ENCODE results near the gene DGKD. TPM values are rescaled to one million over a fixed set of nuclear protein-coding genes. Genes with fewer than 3 reads are reported as not detected.

The DGKD gene
- total and polyA plus RNA-seq, 4 donors: 26.0 to 75.0 (median 43.8) TPM

DNA sequence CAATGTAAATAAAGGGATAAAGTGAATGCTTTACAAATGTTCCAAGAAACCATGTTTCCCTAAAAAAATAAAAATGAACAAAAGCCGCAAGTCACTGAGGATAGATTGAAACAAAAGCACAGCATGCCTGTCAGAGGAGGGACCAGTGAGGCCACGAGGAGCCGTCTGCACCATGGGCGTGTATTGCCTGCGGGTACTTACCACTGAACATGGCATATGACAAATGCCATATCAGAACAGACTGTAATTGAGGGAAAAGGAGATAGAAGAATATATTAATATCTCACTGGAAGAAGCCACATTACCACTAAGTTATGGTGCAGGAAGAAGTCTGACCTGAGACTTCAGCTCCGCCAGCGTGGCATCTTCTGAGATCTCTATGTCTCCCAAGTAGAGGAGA, 136.5 kb downstream of the DGKD start:
- 100% methylated on average over 3 of the region's 7 CpGs for WGBS (ENCODE audit: insufficient coverage)
- no peak overlapping the region for H3K27ac ChIP-seq (ENCODE audit: low read depth, low read length)
- H3K4me1 ChIP-seq (ENCODE audit: control insufficient read depth, insufficient read depth, low read length): peaks cover 3% of the 10 kb centered on the region
- no peak overlapping the region for H3K4me3 ChIP-seq (ENCODE audit: low read depth, low read length)
- H3K27me3 ChIP-seq (ENCODE audit: control insufficient read depth, insufficient read depth, low read length): no peaks in the 10 kb centered on the region
- peaks cover 22% of the 10 kb centered on the region for H3K36me3 ChIP-seq (ENCODE audit: control insufficient read depth, insufficient read depth, low read length)
- H3K9me3 ChIP-seq (ENCODE audit: control insufficient read depth, insufficient read depth, low read length): no peaks in the 10 kb centered on the region
- DNase-seq (ENCODE audit: low read depth in 4 of 6, low spot score in 6 of 6): no peak

- H3K4me1 ChIP-seq (ENCODE audit: control insufficient read depth, insufficient read depth, low read length): peaks cover 3% of the 10 kb centered on the region
- DNase-seq (ENCODE audit: low read depth in 4 of 6, low spot score in 6 of 6): no peak
- no peaks in the 10 kb centered on the region for H3K9me3 ChIP-seq (ENCODE audit: control insufficient read depth, insufficient read depth, low read length)
- H3K36me3 ChIP-seq (ENCODE audit: control insufficient read depth, insufficient read depth, low read length): peaks cover 17% of the 10 kb centered on the region
- no CpG with 5 or more reads among the region's 3 CpGs for WGBS (ENCODE audit: insufficient coverage)
- H3K27me3 ChIP-seq (ENCODE audit: control insufficient read depth, insufficient read depth, low read length): no peaks in the 10 kb centered on the region
- no peak overlapping the region for H3K4me3 ChIP-seq (ENCODE audit: low read depth, low read length)
- H3K27ac ChIP-seq (ENCODE audit: low read depth, low read length): no peak overlapping the region
These were observed 137.0 kb downstream of the DGKD start for GRCh38 chr2:233491326-233491725.

- Histone ChIP-seq H3K27me3 (ENCODE audit: control insufficient read depth, insufficient read depth, low read length) (no peaks in the 10 kb centered on the region), H3K27ac (ENCODE audit: low read depth, low read length) (no peak overlapping the region), H3K36me3 (ENCODE audit: control insufficient read depth, insufficient read depth, low read length) (peaks cover 11% of the 10 kb centered on the region), H3K4me3 (ENCODE audit: low read depth, low read length) (no peak overlapping the region), H3K9me3 (ENCODE audit: control insufficient read depth, insufficient read depth, low read length) (no peaks in the 10 kb centered on the region), H3K4me1 (ENCODE audit: control insufficient read depth, insufficient read depth, low read length) (peaks cover 3% of the 10 kb centered on the region)
- no peak for DNase-seq (ENCODE audit: low read depth in 4 of 6, low spot score in 6 of 6)
- no CpG with 5 or more reads among the region's 4 CpGs for WGBS (ENCODE audit: insufficient coverage)
These were observed 137.8 kb downstream of the DGKD start for GRCh38 chr2:233492078-233492477.

- Histone ChIP-seq H3K27me3 (ENCODE audit: control insufficient read depth, insufficient read depth, low read length) (no peaks in the 10 kb centered on the region), H3K27ac (ENCODE audit: low read depth, low read length) (no peak overlapping the region), H3K36me3 (ENCODE audit: control insufficient read depth, insufficient read depth, low read length) (peaks cover 11% of the 10 kb centered on the region), H3K9me3 (ENCODE audit: control insufficient read depth, insufficient read depth, low read length) (no peaks in the 10 kb centered on the region), H3K4me3 (ENCODE audit: low read depth, low read length) (no peak overlapping the region), H3K4me1 (ENCODE audit: control insufficient read depth, insufficient read depth, low read length) (peaks cover 3% of the 10 kb centered on the region)
- DNase-seq (ENCODE audit: low read depth in 4 of 6, low spot score in 6 of 6): no peak
- WGBS (ENCODE audit: insufficient coverage): 86% methylated on average over 2 of the region's 4 CpGs
These were observed 138.5 kb downstream of the DGKD start for GRCh38 chr2:233492751-233493150.

DNA sequence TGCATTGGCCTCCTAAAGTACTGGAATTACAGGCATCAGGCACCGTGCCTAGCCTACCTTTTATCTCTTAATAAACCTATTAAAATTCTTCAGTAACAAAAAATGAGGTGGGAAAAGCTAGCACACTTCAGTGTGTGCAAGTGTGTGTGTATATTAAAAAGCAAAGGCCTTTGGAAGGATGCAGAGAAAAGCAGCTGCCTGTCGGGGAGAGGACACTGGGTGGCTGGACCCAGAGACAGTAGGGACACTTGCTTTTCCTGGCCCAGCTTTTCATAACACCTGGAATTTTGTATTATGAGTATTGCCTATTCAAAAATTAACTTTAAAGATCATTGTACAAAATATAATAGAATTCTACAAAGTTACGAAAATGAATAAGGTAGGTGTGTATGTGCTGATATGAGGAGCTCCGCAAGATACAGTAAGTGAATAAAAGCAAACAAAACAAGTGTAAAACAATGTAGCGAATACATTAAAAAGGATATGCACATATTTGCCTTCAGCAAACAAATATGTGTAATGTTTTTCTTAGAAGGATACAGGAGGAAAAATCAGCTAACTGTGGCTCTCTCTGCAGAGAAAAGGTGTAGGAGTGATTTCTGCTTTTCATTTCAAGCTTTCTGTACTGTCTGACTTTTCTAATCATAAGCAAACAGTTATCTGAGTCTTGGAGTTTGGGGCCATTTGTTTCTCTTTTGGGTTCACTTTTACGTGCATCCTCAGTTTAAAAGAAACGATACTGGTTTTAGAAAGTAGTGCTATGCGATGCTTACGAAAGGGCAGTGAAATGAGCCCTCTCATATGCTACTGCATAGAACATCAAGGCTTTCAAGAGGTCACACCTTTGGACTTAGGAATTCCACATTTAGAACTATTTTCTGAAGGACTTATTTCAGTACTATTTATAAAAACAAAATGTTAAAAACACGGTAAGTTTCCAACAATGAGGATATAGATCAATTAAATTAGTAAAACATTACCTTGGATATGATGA, 141.5 kb downstream of the DGKD start:
- no peaks in the 10 kb centered on the region for H3K4me1 ChIP-seq (ENCODE audit: control insufficient read depth, insufficient read depth, low read length)
- no peaks in the 10 kb centered on the region for H3K36me3 ChIP-seq (ENCODE audit: control insufficient read depth, insufficient read depth, low read length)
- H3K9me3 ChIP-seq (ENCODE audit: control insufficient read depth, insufficient read depth, low read length): no peaks in the 10 kb centered on the region
- H3K27me3 ChIP-seq (ENCODE audit: control insufficient read depth, insufficient read depth, low read length): no peaks in the 10 kb centered on the region
- DNase-seq (ENCODE audit: low read depth in 4 of 6, low spot score in 6 of 6): no peak
- no peak overlapping the region for H3K27ac ChIP-seq (ENCODE audit: low read depth, low read length)
- WGBS (ENCODE audit: insufficient coverage): no CpG with 5 or more reads among the region's 10 CpGs
- no peak overlapping the region for H3K4me3 ChIP-seq (ENCODE audit: low read depth, low read length)

DNA sequence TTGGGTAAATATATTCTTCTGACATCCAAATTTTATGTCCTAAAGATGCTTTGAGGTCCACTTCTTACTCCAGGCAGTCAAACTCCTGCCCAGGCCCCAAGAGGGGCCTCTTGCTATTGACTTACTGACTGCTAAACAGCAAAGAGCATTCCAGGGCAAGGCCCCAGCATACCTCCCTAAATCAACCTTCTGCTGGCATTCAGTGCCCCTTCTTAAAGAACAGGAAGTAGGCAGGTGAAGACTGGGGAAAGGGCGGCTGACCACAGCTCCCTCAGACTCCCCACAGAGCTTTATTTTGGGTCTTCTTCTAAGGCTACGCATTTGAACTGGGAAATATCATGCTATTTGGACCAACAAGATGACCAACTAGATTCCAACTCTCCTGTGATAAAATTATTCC, 143.4 kb downstream of the DGKD start:
- no peak for DNase-seq (ENCODE audit: low read depth in 4 of 6, low spot score in 6 of 6)
- H3K4me3 ChIP-seq (ENCODE audit: low read depth, low read length): no peak overlapping the region
- no CpG with 5 or more reads among the region's 2 CpGs for WGBS (ENCODE audit: insufficient coverage)
- H3K27ac ChIP-seq (ENCODE audit: low read depth, low read length): no peak overlapping the region
- no peaks in the 10 kb centered on the region for H3K9me3 ChIP-seq (ENCODE audit: control insufficient read depth, insufficient read depth, low read length)
- H3K27me3 ChIP-seq (ENCODE audit: control insufficient read depth, insufficient read depth, low read length): no peaks in the 10 kb centered on the region
- peaks cover 3% of the 10 kb centered on the region for H3K36me3 ChIP-seq (ENCODE audit: control insufficient read depth, insufficient read depth, low read length)
- H3K4me1 ChIP-seq (ENCODE audit: control insufficient read depth, insufficient read depth, low read length): no peaks in the 10 kb centered on the region

DNA sequence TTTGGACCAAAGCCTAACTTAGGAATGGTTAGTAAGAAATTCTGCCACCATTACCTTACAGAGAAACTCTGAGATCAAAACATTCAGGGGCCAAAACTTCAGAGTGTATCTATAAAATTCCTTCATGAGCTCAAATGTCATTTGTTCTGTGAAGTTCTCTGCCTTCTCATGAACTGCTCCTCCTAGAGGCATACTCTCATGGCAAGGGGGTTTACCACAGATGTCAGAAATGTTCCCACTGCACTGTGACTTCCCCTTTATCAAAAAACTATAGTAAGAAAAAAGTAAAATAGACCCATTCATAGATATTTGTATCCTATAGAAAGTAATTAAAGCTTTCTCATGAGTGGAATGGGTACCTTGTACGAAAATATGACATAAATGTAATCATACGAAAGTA, 143.8 kb downstream of the DGKD start:
- H3K36me3 ChIP-seq (ENCODE audit: control insufficient read depth, insufficient read depth, low read length): peaks cover 3% of the 10 kb centered on the region
- no peaks in the 10 kb centered on the region for H3K27me3 ChIP-seq (ENCODE audit: control insufficient read depth, insufficient read depth, low read length)
- no CpG with 5 or more reads among the region's 2 CpGs for WGBS (ENCODE audit: insufficient coverage)
- no peak overlapping the region for H3K27ac ChIP-seq (ENCODE audit: low read depth, low read length)
- H3K4me3 ChIP-seq (ENCODE audit: low read depth, low read length): no peak overlapping the region
- no peaks in the 10 kb centered on the region for H3K9me3 ChIP-seq (ENCODE audit: control insufficient read depth, insufficient read depth, low read length)
- H3K4me1 ChIP-seq (ENCODE audit: control insufficient read depth, insufficient read depth, low read length): no peaks in the 10 kb centered on the region
- no peak for DNase-seq (ENCODE audit: low read depth in 4 of 6, low spot score in 6 of 6)

DNA sequence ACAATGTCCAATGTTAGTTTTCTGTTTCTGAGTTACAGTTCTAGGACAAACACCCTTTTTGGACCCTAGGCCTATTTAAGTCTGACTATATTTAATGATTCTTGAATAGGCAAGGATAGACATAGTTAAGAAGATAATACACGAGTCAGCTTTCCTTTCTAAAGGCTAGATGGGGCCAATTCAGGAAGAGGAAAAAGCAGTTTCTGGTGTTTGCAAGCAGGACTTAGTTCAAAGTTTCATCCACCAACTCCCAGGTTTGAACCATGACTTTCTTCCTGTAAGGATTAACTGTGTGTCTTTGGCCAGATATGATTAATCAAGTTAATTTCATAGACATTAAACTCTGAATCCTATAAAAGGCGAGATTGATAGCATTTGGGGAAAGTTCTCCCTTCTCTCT, 145.6 kb downstream of the DGKD start:
- Histone ChIP-seq H3K4me1 (ENCODE audit: control insufficient read depth, insufficient read depth, low read length) (no peaks in the 10 kb centered on the region), H3K27me3 (ENCODE audit: control insufficient read depth, insufficient read depth, low read length) (no peaks in the 10 kb centered on the region), H3K4me3 (ENCODE audit: low read depth, low read length) (no peak overlapping the region), H3K36me3 (ENCODE audit: control insufficient read depth, insufficient read depth, low read length) (peaks cover 3% of the 10 kb centered on the region), H3K9me3 (ENCODE audit: control insufficient read depth, insufficient read depth, low read length) (peaks cover 4% of the 10 kb centered on the region), H3K27ac (ENCODE audit: low read depth, low read length) (no peak overlapping the region)
- no CpG with 5 or more reads among the region's 2 CpGs for WGBS (ENCODE audit: insufficient coverage)
- DNase-seq (ENCODE audit: low read depth in 4 of 6, low spot score in 6 of 6): no peak

GRCh38 chr2:233501198-233502076, 147.1 kb downstream of the DGKD start:
- H3K27me3 ChIP-seq (ENCODE audit: control insufficient read depth, insufficient read depth, low read length): no peaks in the 10 kb centered on the region
- H3K9me3 ChIP-seq (ENCODE audit: control insufficient read depth, insufficient read depth, low read length): peaks cover 6% of the 10 kb centered on the region
- H3K36me3 ChIP-seq (ENCODE audit: control insufficient read depth, insufficient read depth, low read length): peaks cover 4% of the 10 kb centered on the region
- DNase-seq (ENCODE audit: low read depth in 4 of 6, low spot score in 6 of 6): no peak
- no peaks in the 10 kb centered on the region for H3K4me1 ChIP-seq (ENCODE audit: control insufficient read depth, insufficient read depth, low read length)
- WGBS (ENCODE audit: insufficient coverage): 89% methylated on average over 3 of the region's 3 CpGs
- no peak overlapping the region for H3K4me3 ChIP-seq (ENCODE audit: low read depth, low read length)
- no peak overlapping the region for H3K27ac ChIP-seq (ENCODE audit: low read depth, low read length)

Measured in spinal cord (tissue), 10 donors.